ENCODE data around the gene RABEP1.

GRCh38 chr17:5331506-5331905 lies 49.4 kb downstream of the RABEP1 start:
- TF ChIP-seq, protein P1, sequence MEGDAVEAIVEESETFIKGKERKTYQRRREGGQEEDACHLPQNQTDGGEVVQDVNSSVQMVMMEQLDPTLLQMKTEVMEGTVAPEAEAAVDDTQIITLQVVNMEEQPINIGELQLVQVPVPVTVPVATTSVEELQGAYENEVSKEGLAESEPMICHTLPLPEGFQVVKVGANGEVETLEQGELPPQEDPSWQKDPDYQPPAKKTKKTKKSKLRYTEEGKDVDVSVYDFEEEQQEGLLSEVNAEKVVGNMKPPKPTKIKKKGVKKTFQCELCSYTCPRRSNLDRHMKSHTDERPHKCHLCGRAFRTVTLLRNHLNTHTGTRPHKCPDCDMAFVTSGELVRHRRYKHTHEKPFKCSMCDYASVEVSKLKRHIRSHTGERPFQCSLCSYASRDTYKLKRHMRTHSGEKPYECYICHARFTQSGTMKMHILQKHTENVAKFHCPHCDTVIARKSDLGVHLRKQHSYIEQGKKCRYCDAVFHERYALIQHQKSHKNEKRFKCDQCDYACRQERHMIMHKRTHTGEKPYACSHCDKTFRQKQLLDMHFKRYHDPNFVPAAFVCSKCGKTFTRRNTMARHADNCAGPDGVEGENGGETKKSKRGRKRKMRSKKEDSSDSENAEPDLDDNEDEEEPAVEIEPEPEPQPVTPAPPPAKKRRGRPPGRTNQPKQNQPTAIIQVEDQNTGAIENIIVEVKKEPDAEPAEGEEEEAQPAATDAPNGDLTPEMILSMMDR (IDR thresholded peaks at IDR 0.05) = no peak
- no peak for TF ChIP-seq POLR2A (IDR thresholded peaks at IDR 0.05)

All from lower leg skin (tissue), 3 donors.